HepG2 (cell line): ENCODE measurements around the gene SPAG4. TPM values are rescaled to one million over a fixed set of nuclear protein-coding genes. Genes with fewer than 3 reads are reported as not detected.
A peak's percentile ranks its signal among the peaks of the same experiment; 100 is the strongest.

Source experiments
- CBX1 ChIP-seq: IDR thresholded peaks from one replicate; pipeline ENCODE4 v1.6.1; 2016; ENCODE audit warnings: antibody characterized with exemption, low read depth
- DNMT1 ChIP-seq: sonication (generic); formaldehyde crosslinking; IDR thresholded peaks from 2 replicates; pipeline ENCODE4 v1.5.1; 2020; ENCODE audit warnings: mild to moderate bottlenecking, missing genetic modification reagents
- ESRRA ChIP-seq: sonication (generic); formaldehyde crosslinking; IDR thresholded peaks from 2 replicates; pipeline ENCODE4 v1.5.1; 2020; ENCODE audit warnings: mild to moderate bottlenecking, low read depth, missing genetic modification reagents
- GMEB1 ChIP-seq: sonication (generic); formaldehyde crosslinking; IDR thresholded peaks from 2 replicates; pipeline ENCODE4 v1.5.1; 2020; ENCODE audit warnings: missing genetic modification reagents, mild to moderate bottlenecking, borderline replicate concordance
- GTF3A ChIP-seq: sonication (generic); formaldehyde crosslinking; conservative IDR thresholded peaks from 2 replicates; pipeline ENCODE4 v1.4.0; 2020; ENCODE audit warnings: mild to moderate bottlenecking, missing genetic modification reagents
- HNRNPH1 ChIP-seq: fragments of 200-400 bp; formaldehyde crosslinking; optimal IDR thresholded peaks from 2 replicates; pipeline ENCODE3; 2017; ENCODE audit warnings: mild to moderate bottlenecking, low read depth, low read length
- IKZF4 ChIP-seq: sonication (generic); formaldehyde crosslinking; IDR thresholded peaks from 2 replicates; pipeline ENCODE4 v1.5.1; 2020; ENCODE audit warnings: borderline replicate concordance, mild to moderate bottlenecking, low read depth, missing genetic modification reagents; ENCODE audit errors: not compliant biosample characterization
- ISX ChIP-seq: sonication (generic); formaldehyde crosslinking; conservative IDR thresholded peaks from 2 replicates; pipeline ENCODE4 v1.5.0; 2020; ENCODE audit warnings: missing genetic modification reagents
- MAFG ChIP-seq: sonication (generic); formaldehyde crosslinking; IDR thresholded peaks from 2 replicates; pipeline ENCODE4 v1.5.1; 2020; ENCODE audit warnings: mild to moderate bottlenecking, missing genetic modification reagents
- MED1 ChIP-seq: sonication (generic); formaldehyde crosslinking; IDR thresholded peaks from 2 replicates; pipeline ENCODE4 v1.4.0; 2020; ENCODE audit warnings: missing genetic modification reagents
- NFKBIZ ChIP-seq: IDR thresholded peaks from 2 replicates; pipeline ENCODE4 v1.6.1; 2018; ENCODE audit warnings: missing genetic modification reagents, missing compliant biosample characterization
- NRL ChIP-seq: sonication (generic); formaldehyde crosslinking; IDR thresholded peaks from 2 replicates; pipeline ENCODE4 v1.5.0; 2020; ENCODE audit warnings: missing genetic modification reagents, mild to moderate bottlenecking, moderate library complexity, borderline replicate concordance
- SETDB1 ChIP-seq: sonication (generic); formaldehyde crosslinking; IDR thresholded peaks from 2 replicates; pipeline ENCODE4 v1.5.1; 2020; ENCODE audit warnings: missing genetic modification reagents, mild to moderate bottlenecking, borderline replicate concordance
- SOX5 ChIP-seq: IDR thresholded peaks from 2 replicates; pipeline ENCODE4 v1.6.1; 2016; ENCODE audit warnings: borderline replicate concordance
- ZBTB10 ChIP-seq: sonication (generic); formaldehyde crosslinking; IDR thresholded peaks from 2 replicates; pipeline ENCODE4 v1.4.0; 2020; ENCODE audit warnings: missing genetic modification reagents, borderline replicate concordance
- ZFP36L2 ChIP-seq: sonication (generic); formaldehyde crosslinking; IDR thresholded peaks from 2 replicates; pipeline ENCODE4 v1.4.0; 2020; ENCODE audit warnings: missing genetic modification reagents
- ZFP90 ChIP-seq: sonication (generic); formaldehyde crosslinking; IDR thresholded peaks from 2 replicates; pipeline ENCODE4 v1.8.0; 2022; ENCODE audit warnings: missing genetic modification reagents, mild to moderate bottlenecking, inconsistent platforms, borderline replicate concordance
- ZIK1 ChIP-seq: sonication (generic); formaldehyde crosslinking; IDR thresholded peaks from 2 replicates; pipeline ENCODE4 v1.5.0; 2020; ENCODE audit warnings: mild to moderate bottlenecking, low read depth, missing genetic modification reagents, borderline replicate concordance
- ZNF138 ChIP-seq: sonication (generic); formaldehyde crosslinking; IDR thresholded peaks from 2 replicates; pipeline ENCODE4 v1.5.0; 2020; ENCODE audit warnings: mild to moderate bottlenecking, low read depth, missing genetic modification reagents
- ZNF263 ChIP-seq: sonication (generic); formaldehyde crosslinking; IDR thresholded peaks from 2 replicates; pipeline ENCODE4 v1.4.0; 2020; ENCODE audit warnings: missing genetic modification reagents
- ZNF564 ChIP-seq: sonication (generic); formaldehyde crosslinking; IDR thresholded peaks from 2 replicates; pipeline ENCODE4 v1.8.1; 2023; ENCODE audit warnings: mild to moderate bottlenecking, missing genetic modification reagents
- ZNF619 ChIP-seq: sonication (generic); formaldehyde crosslinking; IDR thresholded peaks from 2 replicates; pipeline ENCODE4 v1.4.0; 2020; ENCODE audit warnings: mild to moderate bottlenecking, missing genetic modification reagents
- ZSCAN22 ChIP-seq: sonication (generic); formaldehyde crosslinking; IDR thresholded peaks from 2 replicates; pipeline ENCODE4 v1.4.0; 2020; ENCODE audit warnings: mild to moderate bottlenecking, missing genetic modification reagents
- polyA plus RNA-seq, 8 experiments: library from polyadenylated mRNA; depleted of rRNA in 3 of 8; stranded (reverse) in 7 of 8; unstranded in 1 of 8; fragments of >200 nt; fragmentation: Illumina TruSeq in 4 of 8; extraction: Trizol in 4 of 8; gene quantifications; 2 replicates each; pipeline versions ENCODE4 v1.2.1 to v1.2.3, GENCODE V29; 2011 to 2016; ENCODE audit warnings: low read depth in 4 of 8, missing spikeins in 1 of 8, mixed read lengths in 1 of 8; ENCODE audit not compliant: insufficient read depth in 1 of 8
- total RNA-seq, 5 experiments: library from RNA; depleted of rRNA; stranded (reverse); fragments of >200 nt; fragmentation: Illumina TruSeq; extraction: Trizol; gene quantifications; 2 replicates each; pipeline ENCODE4 v1.2.3, GENCODE V29; 2016; ENCODE audit warnings: low read depth in 1 of 5

The SPAG4 gene
- total and polyA plus RNA-seq, 2 of the 13 experiments (the other 11 are each of a cell fraction or from before 2014, with no cell fraction given): 5.8 to 137 TPM

GRCh38 chr20:35600993-35601973, 14.3 kb upstream of the SPAG4 start (continued):
- TF ChIP-seq ZIK1 (CRISPR knock-in tag) (peak; percentile 89; the same call in 1 of the 2 replicates), GMEB1 (0 out of 2 replicates have a peak, but pooled peaks have one; percentile 39), GTF3A (CRISPR knock-in tag) (0 out of 2 replicates have a peak, but pooled peaks have one; percentile 49), ZNF619 (CRISPR knock-in tag) (peak; percentile 63; the same call in 1 of the 2 replicates), DNMT1 (CRISPR knock-in tag) (peak; percentile 49; the same call in 1 of the 2 replicates), HNRNPH1 (no peak), ZNF263 (CRISPR knock-in tag) (0 out of 2 replicates have a peak, but pooled peaks have one; percentile 47), MED1 (CRISPR knock-in tag) (0 out of 2 replicates have a peak, but pooled peaks have one; percentile 27), NRL (CRISPR knock-in tag) (peak; percentile 8; the same call in 1 of the 2 replicates), ISX (CRISPR knock-in tag) (peak; percentile 63; the same call in 1 of the 2 replicates), ESRRA (CRISPR knock-in tag) (no peak), MAFG (CRISPR knock-in tag) (no peak; the same call in 1 of the 2 replicates), ZFP36L2 (CRISPR knock-in tag) (no peak), IKZF4 (CRISPR knock-in tag) (peak; percentile 82), NFKBIZ (CRISPR knock-in tag) (no peak), SETDB1 (no peak), CBX1 (no peak), SOX5 (CRISPR knock-in tag) (0 out of 2 replicates have a peak, but pooled peaks have one; percentile 17), ZNF138 (peak; percentile 55; the same call in 1 of the 2 replicates), ZFP90 (CRISPR knock-in tag) (0 out of 2 replicates have a peak, but pooled peaks have one; percentile 59), ZNF564 (no peak), ZSCAN22 (CRISPR knock-in tag) (no peak), ZBTB10 (CRISPR knock-in tag) (no peak)
